GM15510 (cell line): ENCODE measurements around the gene AOAH.

Source experiments
- POLR2A ChIP-seq: IDR thresholded peaks from 3 replicates; pipeline ENCODE4 v1.6.1; 2011; ENCODE audit warnings: borderline replicate concordance; ENCODE audit not compliant: insufficient read length; ENCODE audit errors: extremely low read depth

Gene AOAH

DNA sequence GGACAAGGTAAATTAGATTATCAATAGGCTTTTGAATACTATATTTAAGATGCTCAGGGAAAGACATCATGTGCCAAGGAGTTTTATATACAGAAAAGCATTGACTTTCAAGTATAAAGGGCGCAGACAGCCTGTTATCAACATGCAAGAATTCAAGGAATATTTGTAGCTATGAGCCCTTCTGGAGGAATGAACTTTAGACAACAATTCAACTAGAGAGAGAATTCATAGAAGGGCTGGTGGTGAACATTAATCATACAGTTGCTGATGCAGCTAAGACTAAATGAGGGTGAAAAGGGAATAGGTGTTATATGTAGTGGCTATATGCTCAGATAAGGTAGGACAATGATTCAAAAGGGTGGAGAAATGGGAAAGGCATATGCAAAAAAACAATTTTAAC is 41.2 kb downstream of the AOAH start:
- TF ChIP-seq POLR2A = no peak

DNA sequence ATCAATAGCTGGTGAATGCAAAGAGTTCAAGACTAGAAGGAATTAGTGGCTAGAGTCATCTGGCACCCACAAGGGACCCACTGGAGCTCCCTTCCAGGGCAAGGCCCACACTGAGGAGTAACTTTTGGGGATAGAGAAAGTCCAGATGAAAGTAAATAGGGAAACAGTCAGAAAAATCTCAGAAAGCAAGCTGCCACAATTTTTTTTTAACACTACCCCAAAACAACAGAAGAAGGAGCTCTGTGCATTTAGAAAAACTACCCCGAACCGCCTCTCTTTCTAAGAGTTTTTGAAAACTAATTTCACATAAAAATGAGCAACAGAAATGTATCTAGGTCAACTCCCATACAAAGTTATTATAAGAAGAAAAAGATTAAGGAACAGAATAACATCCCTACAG is 42.2 kb downstream of the AOAH start:
- no peak for TF ChIP-seq POLR2A

GRCh38 chr7:36677769-36678437 is 46.4 kb downstream of the AOAH start:
- TF ChIP-seq POLR2A = no peak

DNA sequence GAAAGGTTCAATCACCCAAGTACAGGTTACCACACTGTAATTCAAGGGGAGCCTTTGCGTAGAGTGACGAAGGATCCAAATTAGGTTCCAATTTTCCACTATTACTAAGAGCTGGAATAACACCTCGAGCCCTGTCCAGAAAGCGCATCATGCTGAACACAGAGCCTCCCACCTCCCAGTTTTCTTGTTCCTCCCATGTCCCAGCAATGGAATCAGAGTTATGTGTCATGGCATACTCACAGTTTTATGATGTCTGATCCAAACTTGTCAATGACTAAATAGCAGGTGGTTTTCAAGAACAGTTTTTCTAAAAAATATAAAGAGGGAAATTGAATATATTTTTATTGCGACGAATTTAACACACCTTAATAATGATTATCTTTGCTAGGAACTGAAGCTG is 50.6 kb downstream of the AOAH start:
- no peak for TF ChIP-seq POLR2A

GRCh38 chr7:36671432-36671829 is 52.9 kb downstream of the AOAH start:
- TF ChIP-seq POLR2A = no peak

- TF ChIP-seq POLR2A = no peak
Observed at GRCh38 chr7:36670585-36671431, 53.5 kb downstream of the AOAH start.

DNA sequence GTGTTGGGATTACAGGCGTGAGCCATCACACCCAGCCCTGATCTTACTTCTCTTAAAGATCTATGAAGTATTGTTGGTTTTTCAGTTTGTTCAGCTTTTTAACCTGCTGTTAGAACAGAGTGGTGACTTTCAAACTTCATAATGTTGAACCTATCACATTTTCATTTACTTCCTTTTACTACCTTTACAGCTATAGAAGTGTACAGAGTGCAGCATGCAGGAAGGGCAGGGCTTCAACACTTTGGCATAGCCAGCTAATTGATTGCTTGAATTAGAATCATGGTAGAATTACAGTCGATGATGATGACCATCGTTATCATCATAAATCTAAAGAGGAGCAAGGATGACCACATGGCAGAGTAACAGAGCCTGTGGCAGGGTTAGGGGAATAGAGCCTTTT is 55.5 kb downstream of the AOAH start:
- no peak for TF ChIP-seq POLR2A

DNA sequence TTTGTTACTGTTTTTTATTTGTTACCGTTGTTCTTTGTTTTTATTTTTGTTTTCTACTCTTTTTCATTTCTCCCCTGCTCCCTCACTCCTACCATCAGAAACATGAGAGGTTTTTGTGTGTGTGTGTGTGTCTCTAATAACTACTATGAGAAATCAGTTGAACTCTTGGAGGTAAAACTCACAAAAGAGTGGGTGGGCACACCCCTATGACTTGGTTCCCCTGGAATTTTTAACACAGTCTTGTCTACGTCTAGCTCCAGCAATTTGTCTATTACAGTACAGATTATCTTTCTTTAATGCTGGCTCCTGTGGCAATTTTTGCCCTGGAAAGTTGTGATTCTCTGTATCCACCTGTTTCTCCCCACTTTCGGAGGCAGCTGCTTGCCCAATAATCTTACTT is 56.2 kb downstream of the AOAH start:
- TF ChIP-seq POLR2A = no peak

DNA sequence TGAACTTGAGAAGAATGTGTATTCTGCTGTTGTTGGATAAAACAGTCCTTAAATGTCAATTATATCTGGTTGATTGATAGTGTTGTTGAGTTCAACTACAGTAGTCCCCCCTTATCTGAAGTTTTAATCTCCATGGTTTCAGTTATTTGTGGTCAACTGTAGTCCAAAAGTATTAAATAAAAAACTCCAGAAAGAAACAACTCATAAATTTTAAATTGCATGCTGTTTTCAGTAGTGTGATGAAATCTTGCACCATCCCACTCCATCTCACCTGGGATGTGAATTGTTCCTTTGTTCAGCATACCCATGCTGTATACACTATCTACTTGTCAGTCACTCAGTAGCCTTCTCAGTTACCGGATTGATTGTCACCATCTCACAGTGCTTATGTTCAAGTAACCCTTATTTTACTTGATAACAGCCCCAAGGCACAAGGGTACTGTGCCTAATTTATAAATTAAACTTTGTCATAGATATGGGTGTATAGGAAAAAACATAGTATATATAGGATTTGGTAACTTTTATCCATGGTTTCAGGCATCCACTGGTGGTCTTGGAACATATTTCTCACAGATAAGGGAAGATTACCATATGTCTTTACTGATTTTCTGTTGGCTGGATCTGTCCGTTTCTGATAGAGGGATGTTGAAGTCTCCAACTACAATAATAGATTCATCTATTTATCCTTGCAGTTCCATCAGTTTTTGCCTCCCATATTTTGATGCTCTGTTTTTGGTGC is 57.1 kb downstream of the AOAH start:
- TF ChIP-seq POLR2A = no peak

DNA sequence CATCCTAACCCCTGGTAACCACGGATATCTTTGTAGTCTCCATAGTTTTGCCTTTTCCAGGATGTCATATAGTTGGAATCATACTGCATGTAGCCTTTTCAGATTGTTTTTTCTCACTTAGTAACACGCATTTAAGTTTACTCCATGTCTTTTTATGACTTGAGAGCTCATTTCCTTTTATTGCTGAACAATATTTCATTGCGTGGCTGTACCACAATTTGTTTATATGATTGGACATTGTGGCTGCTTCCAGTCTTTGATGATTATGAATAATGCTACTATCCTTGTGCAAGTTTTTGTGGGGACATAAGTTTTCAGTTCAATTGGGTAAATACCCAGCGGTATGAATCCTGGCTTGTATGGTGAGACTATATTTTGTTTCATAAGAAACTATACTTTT is 60.8 kb downstream of the AOAH start:
- TF ChIP-seq POLR2A = no peak

DNA sequence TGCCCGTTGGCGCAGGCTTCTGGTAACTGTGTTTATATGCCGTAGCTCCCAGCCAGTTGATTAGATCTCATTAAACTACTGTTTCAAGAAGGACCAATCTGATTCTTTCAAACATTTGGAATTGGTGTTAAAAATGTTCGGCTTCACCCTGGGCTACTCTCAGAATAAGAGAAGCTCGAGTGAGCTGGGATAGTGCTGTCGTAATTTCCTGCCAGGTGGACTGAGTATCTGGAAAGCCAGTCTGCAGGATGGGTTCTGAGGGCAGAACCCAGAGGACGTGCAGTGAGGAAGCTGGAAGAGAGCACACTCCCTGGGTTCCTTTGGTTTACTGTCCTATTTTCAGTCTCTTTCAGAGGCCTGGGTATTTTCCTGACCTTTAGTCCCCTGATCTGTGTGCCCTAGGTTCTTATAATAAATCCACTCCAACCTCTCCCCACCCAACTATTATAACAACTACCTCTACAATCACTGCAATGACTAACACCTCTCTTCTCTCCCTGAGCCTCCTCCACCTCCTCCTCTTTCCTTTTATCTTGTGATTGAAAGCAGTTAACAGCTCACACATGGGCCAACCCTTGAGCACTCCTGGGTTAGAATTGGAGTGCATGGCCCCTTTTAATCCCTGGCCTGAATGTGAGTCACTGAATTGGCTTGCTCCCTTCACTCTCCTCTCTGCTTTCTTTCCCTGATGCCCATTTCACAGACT is 63.0 kb downstream of the AOAH start:
- TF ChIP-seq POLR2A = no peak

- TF ChIP-seq POLR2A = no peak
Observed at GRCh38 chr7:36659638-36660341, 64.5 kb downstream of the AOAH start.

- TF ChIP-seq POLR2A = no peak
Observed at GRCh38 chr7:36659172-36659516, 65.2 kb downstream of the AOAH start.

DNA sequence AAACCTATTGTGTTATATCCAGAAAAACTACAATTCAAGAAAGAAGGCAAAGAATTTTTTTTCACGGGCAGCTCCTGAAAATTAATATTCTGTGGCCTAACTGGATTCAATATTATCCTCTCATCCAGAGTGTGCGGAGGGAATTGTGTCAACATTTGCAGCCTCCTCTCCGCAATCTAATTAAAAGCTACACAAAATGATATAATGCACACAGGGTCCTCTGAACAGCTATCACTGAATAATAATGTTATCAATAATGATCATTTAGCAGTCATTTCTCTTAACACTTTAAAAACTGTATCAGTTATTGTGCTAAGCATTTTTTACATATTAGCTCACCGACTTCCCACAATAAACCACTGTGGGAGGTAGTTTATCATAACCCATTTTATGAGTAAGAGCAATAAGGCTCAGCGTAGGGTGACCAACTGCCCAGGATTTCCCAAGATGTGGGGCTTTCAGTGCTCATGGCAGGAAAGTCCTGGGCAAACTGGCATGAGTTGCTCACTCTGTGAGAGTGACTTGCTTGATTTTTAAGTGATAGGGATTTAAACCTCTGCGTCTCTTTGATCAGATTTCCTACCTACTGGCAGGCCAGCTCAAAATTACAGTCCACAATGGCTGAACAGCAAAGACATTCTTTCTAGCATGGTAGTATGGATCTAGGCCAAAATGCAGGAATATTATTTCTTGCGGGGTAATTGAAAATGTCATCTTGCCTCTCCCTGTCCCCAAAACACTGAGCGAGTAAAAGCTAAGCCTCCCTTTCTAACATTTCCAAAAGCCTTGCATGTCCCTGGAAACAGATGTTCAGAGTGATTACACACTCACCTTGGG is 65.7 kb downstream of the AOAH start:
- no peak for TF ChIP-seq POLR2A

DNA sequence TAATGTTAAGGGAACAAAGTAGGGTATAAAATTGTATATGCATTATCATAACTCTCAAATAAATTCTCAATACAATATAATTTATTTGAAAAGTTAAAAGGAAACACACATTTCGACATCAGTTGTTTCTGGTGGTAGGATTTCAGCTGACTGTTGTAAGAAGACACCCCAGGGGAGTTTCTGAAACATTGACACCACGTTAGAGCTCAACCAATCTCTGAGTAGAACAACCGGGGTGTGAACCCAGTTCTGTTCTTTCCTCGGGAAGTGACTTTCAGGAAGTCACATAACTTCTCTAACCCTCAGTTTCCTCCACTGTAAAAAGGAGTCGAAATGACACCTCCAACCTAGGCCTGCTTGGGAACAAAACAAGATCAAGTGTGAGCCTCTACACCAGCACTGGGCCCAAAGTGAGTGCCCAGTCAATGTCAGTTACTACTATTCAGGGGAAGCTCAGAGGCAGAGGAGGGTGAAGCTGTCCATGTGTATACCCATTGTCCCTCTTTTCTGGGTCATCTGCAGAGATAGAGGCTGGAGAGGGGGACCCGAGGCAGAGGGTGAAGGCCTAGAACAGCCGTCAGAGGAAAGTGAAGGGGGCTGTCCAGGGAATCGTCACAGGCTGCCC is 67.1 kb downstream of the AOAH start:
- TF ChIP-seq POLR2A = no peak
